ENCODE results near the gene SVOP. TPM values are rescaled to one million over a fixed set of nuclear protein-coding genes. Genes with fewer than 3 reads are reported as not detected.

Gene SVOP
- total RNA-seq, 2 experiments from 2014 or later = not detected

DNA sequence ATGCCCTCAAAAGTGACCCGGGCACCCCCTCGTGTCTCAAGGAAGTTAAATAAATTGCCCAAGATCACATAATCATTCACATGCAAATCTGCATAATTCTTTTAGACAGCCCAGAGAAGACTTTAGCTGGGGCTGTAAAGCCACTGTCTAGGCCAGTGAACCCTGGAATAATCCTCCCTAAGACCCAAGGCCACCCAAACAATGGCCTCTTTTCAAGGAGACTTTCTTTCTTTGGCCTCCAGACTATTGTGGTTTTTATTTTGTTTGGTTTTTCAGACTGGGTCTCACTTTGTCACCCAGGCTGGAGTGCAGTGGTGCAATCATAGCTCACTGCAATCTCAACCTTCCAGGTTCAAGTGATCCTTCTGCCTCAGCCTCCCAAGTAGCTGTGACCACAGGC is 10.6 kb downstream of the SVOP start:
- no peaks in the 10 kb centered on the region for H3K36me3 ChIP-seq (ENCODE audit: insufficient read depth, low read length)
- TF ChIP-seq, protein P1, sequence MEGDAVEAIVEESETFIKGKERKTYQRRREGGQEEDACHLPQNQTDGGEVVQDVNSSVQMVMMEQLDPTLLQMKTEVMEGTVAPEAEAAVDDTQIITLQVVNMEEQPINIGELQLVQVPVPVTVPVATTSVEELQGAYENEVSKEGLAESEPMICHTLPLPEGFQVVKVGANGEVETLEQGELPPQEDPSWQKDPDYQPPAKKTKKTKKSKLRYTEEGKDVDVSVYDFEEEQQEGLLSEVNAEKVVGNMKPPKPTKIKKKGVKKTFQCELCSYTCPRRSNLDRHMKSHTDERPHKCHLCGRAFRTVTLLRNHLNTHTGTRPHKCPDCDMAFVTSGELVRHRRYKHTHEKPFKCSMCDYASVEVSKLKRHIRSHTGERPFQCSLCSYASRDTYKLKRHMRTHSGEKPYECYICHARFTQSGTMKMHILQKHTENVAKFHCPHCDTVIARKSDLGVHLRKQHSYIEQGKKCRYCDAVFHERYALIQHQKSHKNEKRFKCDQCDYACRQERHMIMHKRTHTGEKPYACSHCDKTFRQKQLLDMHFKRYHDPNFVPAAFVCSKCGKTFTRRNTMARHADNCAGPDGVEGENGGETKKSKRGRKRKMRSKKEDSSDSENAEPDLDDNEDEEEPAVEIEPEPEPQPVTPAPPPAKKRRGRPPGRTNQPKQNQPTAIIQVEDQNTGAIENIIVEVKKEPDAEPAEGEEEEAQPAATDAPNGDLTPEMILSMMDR (IDR thresholded peaks at IDR 0.05) = no peak
- ChIA-PET CTCF (no interaction called here), POLR2A (no interaction called here)
- Mint-ChIP-seq H3K4me3 (no peak overlapping the region), H3K36me3 (ENCODE audit: low read depth) (no peaks in the 10 kb centered on the region), H3K27ac (no peak overlapping the region), H3K9me3 (no peaks in the 10 kb centered on the region), H3K4me1 (ENCODE audit: low read depth) (no peaks in the 10 kb centered on the region), H3K27me3 (peaks cover 55% of the 10 kb centered on the region)
- intact Hi-C loops (cut with DNase I, micrococcal nuclease) = no loop called here
- H3K9me3 ChIP-seq (ENCODE audit: control insufficient read depth in 1 of 2, insufficient read depth in 1 of 2, low read length in 2 of 2) = no peaks in the 10 kb centered on the region
- no peaks in the 10 kb centered on the region for H3K4me1 ChIP-seq (ENCODE audit: insufficient read depth, low read length)
- H3K27ac ChIP-seq (ENCODE audit: low read depth in 1 of 2, low read length in 2 of 2) = no peak overlapping the region
- no peaks in the 10 kb centered on the region for H3K27me3 ChIP-seq (ENCODE audit: control insufficient read depth in 1 of 2, insufficient read depth in 2 of 2, low read length in 2 of 2)
- ATAC-seq (ENCODE audit: poor library complexity) (no peak), DNase-seq (no peak)
- H3K4me3 ChIP-seq (ENCODE audit: low read length) = no peak overlapping the region

GRCh38 chr12:109009766-109010165 is 11.1 kb downstream of the SVOP start:
- peaks cover 50% of the 10 kb centered on the region for H3K27me3 Mint-ChIP-seq
- no peaks in the 10 kb centered on the region for H3K36me3 ChIP-seq (ENCODE audit: insufficient read depth, low read length)

DNA sequence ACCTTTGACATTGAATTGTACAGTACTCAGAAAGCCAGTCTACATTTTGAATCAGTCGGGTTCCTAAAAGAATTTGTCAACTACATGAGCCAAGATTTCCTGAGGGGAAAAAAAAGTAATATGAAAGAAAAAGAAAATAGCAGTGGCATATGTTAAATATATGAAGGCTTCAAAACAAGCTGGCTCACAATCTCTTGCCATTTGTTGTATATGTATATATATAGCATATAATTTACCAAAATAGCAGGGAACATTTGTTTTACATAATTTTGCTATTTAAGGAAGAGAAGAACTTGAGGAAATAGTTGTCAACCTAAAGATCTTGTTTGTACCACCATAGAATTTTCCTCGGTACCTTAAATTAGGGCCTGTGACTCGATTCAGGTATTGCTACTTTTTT is 16.9 kb downstream of the SVOP start:
- TF ChIP-seq, protein P1 (IDR thresholded peaks at IDR 0.05) = no peak
- intact Hi-C loops (cut with DNase I, micrococcal nuclease) = no loop called here
- ATAC-seq (ENCODE audit: poor library complexity) (no peak), DNase-seq (no peak)
- H3K4me3 ChIP-seq (ENCODE audit: low read length) = no peak overlapping the region
- H3K27me3 Mint-ChIP-seq = peaks cover 27% of the 10 kb centered on the region
- H3K36me3 Mint-ChIP-seq (ENCODE audit: low read depth) = no peaks in the 10 kb centered on the region
- ChIA-PET POLR2A (no interaction called here), CTCF (no interaction called here)
- no peaks in the 10 kb centered on the region for H3K9me3 ChIP-seq (ENCODE audit: control insufficient read depth in 1 of 2, insufficient read depth in 1 of 2, low read length in 2 of 2)
- no peaks in the 10 kb centered on the region for H3K27me3 ChIP-seq (ENCODE audit: control insufficient read depth in 1 of 2, insufficient read depth in 2 of 2, low read length in 2 of 2)
- no peak overlapping the region for H3K27ac Mint-ChIP-seq
- H3K9me3 Mint-ChIP-seq = no peaks in the 10 kb centered on the region
- no peaks in the 10 kb centered on the region for H3K36me3 ChIP-seq (ENCODE audit: insufficient read depth, low read length)
- no peak overlapping the region for H3K27ac ChIP-seq (ENCODE audit: low read depth in 1 of 2, low read length in 2 of 2)
- no peaks in the 10 kb centered on the region for H3K4me1 Mint-ChIP-seq (ENCODE audit: low read depth)
- no peak overlapping the region for H3K4me3 Mint-ChIP-seq
- no peaks in the 10 kb centered on the region for H3K4me1 ChIP-seq (ENCODE audit: insufficient read depth, low read length)

More at GRCh38 chr12:109009766-109010165, 11.1 kb downstream of the SVOP start:
- Histone ChIP-seq H3K27me3 (ENCODE audit: control insufficient read depth in 1 of 2, insufficient read depth in 2 of 2, low read length in 2 of 2) (no peaks in the 10 kb centered on the region), H3K27ac (ENCODE audit: low read depth in 1 of 2, low read length in 2 of 2) (no peak overlapping the region), H3K4me3 (ENCODE audit: low read length) (no peak overlapping the region), H3K9me3 (ENCODE audit: control insufficient read depth in 1 of 2, insufficient read depth in 1 of 2, low read length in 2 of 2) (no peaks in the 10 kb centered on the region), H3K4me1 (ENCODE audit: insufficient read depth, low read length) (no peaks in the 10 kb centered on the region)
- ChIA-PET CTCF (no interaction called here), POLR2A (no interaction called here)
- no peak for DNase-seq
- TF ChIP-seq, protein P1 (IDR thresholded peaks at IDR 0.05) = no peak
- no peaks in the 10 kb centered on the region for H3K36me3 Mint-ChIP-seq (ENCODE audit: low read depth)
- ATAC-seq (ENCODE audit: poor library complexity) = no peak
- H3K27ac Mint-ChIP-seq = no peak overlapping the region
- intact Hi-C loops (cut with DNase I, micrococcal nuclease) = no loop called here
- H3K9me3 Mint-ChIP-seq = no peaks in the 10 kb centered on the region
- H3K4me3 Mint-ChIP-seq = no peak overlapping the region
- H3K4me1 Mint-ChIP-seq (ENCODE audit: low read depth) = no peaks in the 10 kb centered on the region
